GM18868 (cell line): ENCODE results near the gene FAM120A.

Source experiments
- ATAC-seq: cut with Tn5 transposase; IDR thresholded peaks from one replicate; pipeline ENCODE4 v1.9.1; 2021; ENCODE audit warnings: mild to moderate bottlenecking, moderate library complexity; ENCODE audit not compliant: unreplicated experiment

Gene FAM120A

DNA sequence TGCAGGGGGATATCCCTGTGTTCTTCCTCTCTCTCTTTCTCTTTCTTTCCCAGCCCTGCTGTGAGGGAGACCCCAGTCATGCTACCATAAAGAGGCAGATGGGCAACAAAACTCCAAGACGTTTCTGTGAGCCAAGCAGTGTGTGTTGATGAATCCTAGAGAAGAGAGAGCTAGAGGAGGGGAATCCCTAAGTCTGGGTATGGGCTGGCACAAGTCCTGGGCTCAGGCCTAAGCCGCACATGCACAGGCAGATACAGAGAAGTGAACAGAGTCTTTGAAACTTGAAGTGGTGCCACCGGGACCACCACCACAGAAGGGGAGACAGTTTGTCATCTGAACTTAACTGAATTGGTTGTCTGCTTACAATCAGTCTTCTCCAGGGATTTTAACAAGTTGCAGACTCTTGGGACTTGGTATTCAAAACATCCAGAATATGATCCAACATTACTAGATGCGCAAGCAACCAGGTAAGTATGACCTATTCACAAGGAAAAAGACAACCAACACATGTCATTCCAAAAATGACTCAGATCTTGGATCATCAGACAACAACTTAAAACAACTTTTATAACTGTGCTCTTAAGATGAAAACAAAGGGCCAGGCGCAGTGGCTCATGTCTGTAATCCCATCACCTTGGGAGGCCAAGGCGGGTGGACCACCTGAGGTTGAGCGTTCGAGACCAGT, 10.4 kb upstream of the FAM120A start:
- ATAC-seq, result no peak

DNA sequence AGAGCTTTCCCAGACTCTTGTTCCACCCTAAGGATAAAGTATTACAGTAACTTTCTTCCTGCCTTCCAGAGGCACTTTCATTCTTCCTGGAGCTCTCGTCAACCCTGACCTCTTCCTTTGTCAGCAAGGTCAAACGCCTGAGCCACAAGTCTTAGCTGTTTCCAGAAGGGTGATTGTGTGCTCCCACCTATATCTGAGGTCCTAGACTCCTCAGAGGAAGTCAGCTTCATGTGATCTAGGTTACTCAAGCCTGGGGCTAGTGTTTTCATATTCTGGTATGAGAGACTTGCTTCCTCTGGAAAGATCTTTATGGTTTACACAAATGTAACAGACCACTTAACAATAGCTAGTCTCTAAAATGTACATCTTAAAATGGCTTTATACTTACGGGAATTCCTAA, 5.4 kb upstream of the FAM120A start:
- ATAC-seq, result no peak

DNA sequence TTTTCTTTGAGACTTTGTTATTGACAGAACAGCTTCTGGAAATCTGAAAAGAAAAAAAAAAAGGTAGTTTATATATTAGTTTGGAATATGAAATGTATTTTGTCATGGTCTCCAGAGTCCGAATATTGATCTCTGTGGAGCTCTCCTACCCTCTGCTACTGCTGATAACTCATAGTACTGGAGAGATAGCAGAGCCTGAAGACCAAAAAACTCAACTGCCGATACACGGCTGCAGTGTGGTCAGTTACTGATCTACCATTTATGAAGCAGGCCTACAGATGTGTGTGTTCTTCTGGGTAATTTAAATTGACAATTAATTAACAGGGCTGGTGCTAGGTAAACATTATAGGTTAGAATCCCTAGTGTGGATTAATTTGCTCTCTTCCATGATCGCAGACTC, 3.8 kb upstream of the FAM120A start:
- ATAC-seq, result no peak

DNA sequence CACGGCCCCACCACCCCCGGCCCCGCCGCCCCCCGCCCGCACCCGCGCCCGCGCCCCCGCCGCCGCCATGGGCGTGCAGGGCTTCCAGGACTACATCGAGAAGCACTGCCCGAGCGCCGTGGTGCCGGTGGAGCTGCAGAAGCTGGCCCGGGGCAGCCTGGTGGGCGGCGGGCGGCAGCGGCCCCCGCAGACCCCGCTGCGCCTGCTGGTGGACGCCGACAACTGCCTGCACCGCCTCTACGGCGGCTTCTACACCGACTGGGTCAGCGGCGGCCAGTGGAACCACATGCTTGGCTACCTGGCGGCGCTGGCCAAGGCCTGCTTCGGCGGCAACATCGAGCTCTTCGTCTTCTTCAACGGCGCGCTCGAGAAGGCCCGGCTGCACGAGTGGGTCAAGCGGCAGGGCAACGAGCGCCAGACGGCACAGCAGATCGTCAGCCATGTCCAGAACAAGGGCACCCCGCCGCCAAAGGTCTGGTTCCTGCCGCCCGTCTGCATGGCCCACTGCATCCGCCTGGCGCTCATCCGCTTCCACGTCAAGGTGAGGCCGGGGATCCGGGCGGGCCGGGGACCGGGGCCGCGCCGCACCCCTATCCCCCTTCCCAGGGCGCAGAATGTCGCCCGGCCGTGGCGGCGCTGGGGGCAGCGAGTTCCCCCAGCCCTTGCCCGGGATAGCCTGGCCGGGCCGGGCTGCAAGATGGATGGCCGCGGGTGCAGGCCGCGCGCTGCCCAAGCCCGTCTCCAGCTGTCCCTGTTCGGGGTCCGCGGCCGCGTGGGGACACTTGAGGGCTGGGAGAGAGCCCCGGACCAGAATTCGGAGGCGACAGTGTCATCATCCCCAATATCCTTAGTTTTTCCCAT, 594 bp downstream of the FAM120A start:
- ATAC-seq, result peak; percentile 10

DNA sequence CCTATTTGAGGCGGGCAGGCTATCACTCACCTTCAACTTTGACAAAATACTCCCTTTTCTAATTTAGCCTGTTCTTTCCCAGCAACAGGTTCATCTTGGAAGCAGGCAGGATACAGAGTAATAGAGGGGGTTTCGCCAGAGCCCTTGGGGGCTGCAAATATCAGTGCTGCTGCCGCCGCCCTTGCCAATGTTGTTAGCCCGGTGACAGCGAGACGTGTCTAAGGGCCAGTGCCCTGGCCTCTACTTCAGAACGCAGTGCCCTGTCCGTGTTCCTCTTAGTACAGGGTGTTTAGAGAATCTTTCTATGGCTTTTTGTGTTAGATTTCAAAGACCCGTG, 1.2 kb downstream of the FAM120A start:
- ATAC-seq, result no peak

DNA sequence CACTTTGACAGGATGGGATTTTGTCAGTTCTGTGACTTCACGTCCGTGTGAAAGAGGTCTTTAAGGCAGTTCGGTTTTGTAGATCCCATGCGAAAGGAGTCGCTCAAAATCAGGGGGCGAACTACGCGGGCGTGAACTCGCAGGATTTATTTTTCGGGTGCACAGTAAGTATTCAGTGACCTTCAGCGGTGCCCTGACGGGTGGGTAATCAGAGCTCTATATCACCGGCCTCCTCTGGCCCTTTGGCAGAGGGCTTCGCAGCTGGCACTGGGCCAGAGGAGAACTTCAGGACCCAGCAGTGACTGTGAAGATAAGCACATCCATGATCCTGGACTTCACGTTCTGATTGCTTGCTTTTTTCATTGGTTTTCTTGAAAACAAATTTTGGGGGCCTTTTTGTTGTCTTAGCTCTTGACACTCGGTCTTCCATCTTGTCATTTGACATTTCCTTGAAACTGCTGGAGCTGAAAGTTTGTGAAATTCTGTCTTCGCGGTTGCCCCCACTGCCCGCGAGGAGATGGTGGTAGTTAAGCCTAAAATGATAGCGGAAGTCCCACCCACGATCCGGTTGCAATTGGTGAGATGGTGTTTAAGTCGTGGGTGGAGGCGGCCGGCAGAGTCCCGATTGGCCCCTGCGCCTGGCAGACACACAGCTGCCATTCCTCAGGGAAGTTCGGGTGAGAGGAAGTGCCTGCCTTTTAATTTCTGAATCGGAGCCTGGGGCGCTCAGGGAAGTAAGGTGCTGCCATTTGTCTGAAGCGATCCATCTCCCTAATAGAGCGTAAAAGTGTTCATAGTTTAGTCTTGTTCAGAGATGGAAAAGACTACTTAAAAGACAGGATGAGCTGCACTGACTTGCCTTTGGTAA, 1.8 kb downstream of the FAM120A start, which contains the start of gene FAM120AOS:
TSS of gene FAM120AOS (minus strand) at position 535 of the 868 bp plus-strand sequence. CDS start 872 bp downstream, outside the sequence.
- peak; percentile 61 for ATAC-seq

DNA sequence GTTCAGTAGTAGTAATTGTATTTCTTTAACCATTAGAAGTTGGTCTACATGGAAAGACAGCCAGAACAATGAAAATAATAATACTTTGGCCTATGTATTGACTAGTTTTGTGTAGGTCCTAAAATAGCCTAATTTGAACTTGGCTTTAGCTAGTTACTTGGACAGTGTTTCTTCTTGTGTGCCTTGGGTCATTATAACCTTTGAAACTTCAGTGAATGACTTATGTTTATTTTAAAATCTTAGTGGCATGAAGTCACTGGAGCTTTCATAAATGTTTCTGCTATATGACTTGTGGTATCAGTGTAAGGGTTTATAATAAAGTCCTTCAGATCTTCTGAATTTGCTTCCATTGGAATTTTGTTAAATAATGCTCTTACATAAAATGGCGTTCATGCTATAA, 4.5 kb downstream of the FAM120A start:
- no peak for ATAC-seq

DNA sequence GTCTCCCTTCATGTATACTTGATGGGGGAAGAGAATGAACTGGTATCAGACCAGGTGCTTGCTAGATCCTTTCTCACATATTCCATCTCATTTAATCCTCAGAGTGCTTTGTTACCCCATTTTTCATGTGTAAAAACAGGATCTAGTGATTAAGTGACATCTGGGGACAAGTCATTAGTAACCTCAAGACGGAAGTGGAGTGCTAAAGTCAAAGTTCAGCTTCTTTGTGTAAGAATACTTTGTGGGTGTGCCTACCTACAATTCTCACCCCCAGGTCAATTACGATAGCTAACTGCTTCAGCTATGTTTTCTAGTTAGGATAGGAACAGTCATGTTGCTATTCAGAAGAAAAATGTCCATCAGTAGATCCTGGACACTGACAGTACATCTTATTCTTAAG, 5.0 kb downstream of the FAM120A start:
- no peak for ATAC-seq

DNA sequence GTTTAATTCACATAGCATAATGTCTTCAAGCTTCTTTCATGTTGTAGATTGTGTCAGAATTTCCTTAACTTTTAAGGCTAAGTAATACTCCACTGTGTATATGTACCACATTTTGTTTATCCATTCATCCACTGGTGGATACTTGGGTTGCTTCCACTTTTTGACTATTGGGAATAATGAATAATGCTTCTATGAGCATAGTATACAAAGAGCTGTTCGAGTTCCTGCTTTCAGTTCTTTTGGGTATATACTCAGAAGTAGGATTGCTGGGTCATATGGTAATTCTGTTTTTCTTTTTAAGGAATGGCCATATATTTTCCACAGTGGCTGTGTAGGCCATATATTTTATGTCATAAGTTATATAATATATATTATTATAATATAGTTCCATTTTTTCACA, 5.5 kb downstream of the FAM120A start:
- no peak for ATAC-seq

DNA sequence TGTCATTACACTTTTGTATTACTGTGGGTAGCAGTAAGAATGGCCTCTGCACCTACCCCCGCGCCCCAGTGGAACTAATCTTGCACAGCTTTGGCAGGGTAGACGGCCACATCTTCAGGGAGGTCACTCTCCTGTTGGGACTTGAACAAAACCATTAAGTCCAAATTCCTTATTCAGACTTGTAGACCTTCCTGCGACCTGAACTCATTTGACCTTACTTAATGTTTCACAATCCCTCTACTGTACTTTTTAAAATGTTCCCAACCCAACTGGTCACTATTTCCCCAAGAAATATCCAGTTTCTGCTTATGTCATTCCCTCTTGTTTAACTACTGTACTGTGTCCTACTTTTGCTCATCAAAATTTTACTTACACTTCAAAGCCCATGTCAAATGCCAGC, 7.2 kb downstream of the FAM120A start:
- no peak for ATAC-seq

DNA sequence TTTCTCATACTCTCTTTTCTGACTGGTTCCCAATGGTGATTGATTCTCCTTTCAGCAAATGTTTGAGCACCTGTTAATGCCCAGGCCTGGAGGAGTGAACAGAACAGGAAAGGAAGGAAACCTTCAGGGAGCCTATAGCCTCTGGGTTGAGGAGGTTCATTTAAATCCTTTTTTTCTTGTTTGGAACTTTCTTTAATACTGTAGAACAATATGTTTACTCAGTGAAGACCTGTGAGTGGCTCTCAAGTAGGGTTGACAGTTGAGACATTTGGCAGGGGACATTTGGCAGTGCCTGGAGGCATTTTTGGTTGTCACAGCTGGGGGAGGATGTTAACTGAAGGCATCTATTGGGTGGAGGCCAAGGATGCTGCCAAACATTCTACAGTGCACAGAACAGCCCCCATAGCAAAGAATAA, 8.0 kb downstream of the FAM120A start:
- ATAC-seq, result no peak

DNA sequence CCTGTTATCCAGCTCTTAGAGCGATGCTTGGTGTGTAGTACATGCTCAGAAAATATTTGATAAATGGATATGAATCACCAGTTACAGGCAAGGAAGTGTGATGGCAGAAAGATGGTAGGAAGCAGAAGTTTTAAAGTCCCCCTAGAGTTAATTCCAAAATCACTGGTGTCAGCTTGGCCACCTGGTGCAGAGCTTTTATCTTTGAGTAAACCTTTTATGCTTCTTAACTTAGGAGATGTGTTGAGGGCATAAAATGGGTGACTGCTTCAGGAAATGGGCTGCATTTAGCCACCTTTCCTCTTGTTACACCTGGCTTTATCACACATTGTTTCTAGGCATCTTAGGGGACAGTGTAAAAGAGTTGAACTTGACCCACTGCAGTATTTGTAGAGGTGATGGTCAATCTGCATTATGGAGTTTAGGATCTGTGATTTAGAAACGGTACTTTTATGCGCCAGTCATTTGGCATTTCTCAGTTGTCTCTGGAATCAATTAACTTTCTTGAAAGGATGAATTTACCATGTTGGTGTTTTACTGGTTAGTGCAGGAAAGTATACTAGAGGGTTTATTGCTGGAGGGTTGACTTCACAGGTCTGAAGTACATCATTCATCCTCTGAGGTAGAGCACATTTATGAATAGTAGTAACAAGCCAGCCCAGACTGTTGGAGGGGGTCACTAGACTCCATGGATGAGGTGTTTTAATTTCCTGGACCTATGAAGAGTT, 9.4 kb downstream of the FAM120A start:
- no peak for ATAC-seq

DNA sequence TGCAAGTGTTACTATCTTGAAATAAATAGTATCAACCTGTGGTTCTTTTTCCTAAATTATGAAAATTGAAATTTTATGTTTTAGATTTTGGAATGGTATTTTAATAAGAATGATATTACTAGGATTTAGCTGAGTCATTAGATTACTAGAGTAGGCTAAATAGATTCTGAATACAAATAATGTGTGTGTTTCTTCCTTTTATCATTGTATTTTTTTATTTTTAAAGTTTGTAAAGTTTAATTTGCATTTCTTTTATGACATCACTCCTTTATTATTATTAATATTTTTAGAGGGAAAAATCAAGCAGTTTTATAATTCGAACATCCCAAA, 9.9 kb downstream of the FAM120A start:
- no peak for ATAC-seq

DNA sequence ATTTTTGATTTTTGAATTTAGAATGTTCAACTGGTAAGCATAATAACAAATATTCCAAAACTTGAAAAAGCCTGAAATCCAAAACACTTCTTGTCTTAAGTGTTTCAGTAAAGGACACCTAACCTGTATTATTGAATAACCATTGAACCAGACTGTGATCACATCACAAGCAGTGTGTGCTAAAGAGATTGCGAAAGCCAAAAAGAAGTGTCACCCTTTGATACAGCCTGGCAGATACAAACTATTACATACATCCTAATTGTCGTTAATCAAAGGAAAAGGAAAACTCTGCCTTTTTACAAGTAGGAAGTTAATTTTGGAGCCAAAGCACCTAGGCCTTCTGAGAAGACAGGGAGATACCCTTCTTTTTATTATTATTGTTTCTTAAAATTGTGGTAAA, 10.3 kb downstream of the FAM120A start:
- no peak for ATAC-seq

DNA sequence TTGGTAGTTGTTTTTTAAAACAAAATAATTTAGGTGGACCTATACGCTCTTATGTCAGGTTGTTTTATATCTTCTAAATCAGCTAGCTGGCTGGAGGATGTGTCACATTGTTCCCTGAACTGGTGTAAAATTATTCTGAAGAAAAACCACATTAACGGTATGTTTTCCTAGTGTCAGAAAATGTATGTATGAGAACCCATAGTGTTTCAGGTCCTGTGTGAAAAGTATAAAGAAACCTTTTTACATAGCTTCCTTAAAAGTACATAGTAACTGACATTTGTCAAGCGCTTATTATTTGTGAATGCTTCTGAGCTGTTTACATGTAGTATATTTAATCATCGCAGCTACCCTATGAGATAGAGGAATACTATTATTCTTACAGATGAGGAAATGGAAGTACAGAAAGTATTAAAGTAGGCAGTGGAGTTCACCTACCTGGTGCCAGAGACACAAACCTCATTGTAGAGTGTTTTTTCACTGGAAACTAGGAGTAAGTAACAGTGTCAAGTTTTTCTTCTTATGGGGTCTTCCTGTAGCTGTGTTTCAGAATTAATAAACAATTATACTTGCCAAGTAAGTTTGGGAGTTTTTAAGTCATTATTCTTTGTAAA, 12.3 kb downstream of the FAM120A start:
- no peak for ATAC-seq

DNA sequence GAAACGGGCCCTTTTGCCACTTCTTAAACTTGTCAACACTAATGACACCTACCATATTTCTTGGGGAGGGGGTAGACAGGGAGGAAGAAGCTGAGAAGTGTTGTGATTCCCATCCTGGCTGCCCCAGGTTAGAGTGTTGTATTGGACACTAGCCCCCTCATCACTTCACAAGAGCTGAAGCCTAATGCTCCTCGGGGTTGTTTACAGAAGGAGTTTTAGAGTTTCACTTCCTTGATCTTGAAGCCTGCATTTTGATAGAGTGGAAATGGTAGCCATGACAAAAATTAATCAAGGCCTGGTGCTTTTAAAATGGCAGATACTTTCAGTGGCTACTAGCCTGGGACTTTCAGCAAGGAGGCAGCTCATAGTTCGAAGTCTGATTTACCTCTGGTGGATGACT, 12.9 kb downstream of the FAM120A start:
- ATAC-seq, result no peak

DNA sequence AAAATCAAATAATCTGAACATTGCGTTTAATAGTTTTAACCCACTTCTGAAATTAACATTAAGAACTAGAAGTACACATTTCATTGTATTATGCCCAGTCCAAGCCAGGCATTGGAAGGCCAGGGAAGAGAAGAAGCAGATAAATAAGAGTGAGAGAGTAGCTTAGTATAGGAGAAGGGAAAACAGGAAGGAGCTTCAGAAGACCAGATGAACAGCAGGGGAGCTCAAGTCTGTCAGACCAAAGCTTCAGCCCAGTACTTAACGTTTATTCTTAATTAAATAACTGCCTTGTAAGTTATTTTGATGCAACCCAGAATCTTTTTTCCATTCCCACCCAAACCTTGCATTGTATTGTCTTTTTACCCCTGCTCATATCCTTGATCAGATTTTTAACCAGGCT, 13.4 kb downstream of the FAM120A start:
- no peak for ATAC-seq

DNA sequence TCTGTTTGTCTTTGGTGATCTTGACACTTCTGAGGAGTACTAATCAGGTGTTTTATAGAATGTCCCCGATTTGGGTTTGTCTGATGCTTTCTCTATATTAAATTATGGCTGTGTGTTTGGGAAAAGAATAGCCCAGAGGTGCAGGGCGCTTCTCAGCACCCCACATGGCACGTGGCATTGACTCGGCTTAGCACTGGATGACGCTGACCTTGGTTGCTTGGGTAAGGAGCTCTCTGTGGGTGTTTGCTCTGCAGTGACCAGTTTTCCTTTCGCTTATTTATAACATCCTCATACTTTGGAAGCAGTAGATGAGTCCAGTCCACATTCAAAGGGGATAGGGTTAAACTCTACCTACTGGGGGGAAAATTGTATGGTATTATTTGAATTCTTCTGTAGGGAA, 14.4 kb downstream of the FAM120A start:
- ATAC-seq, result no peak

DNA sequence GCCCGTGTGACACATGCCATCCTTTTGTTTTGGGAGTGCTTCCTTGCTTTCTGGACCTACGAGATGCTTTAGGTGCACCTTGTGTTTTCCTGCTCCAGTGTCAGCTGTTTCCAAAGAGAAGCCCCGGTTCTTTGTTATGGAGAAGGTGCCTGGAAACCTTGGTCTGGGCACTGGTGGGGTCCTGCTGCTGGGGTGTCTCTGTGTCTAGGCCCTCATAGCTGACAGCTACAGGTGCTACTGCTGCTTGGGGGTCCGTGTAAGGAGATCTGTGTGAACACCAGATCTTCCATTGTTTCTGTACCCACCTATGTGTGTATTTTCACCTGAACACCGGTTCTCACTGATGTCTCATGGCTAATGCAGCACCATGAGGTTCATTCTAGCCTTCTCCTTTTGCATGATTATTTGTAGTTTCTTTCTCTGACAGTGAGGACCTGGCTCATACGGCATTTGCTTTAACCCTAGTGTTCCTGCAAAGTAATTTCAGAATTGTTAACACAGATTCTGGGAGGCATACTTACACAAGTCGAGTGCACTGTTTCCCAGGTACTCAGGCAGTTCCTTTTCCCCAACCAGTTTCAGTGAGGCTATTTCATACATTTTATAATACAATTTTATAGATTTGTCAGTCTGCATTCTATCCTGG, 15.1 kb downstream of the FAM120A start:
- ATAC-seq, result no peak

DNA sequence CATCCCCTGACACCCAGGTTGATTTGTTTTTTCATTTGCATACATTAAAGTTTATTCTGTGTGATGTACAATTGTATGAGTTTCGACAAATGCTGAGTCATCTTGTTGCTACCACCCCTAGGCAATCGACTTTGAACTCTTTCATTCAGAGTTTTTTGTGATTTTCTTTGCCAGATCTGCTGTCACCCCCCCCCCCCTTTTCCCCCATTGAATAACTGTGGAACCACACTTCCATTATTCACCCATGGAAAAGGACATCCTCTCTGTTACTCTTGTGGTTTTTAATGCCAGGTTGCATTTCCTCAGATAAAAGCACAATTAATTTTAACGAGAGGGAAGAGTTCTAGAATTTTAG, 15.6 kb downstream of the FAM120A start:
- ATAC-seq, result no peak
